Liver (tissue), 9 donors: ENCODE data around the gene DCUN1D1. TPM values are rescaled to one million over a fixed set of nuclear protein-coding genes. Genes with fewer than 3 reads are reported as not detected.

ENCODE experiments used
- DNase-seq: peaks from one replicate; pipeline ENCODE4 v3.0.0-alpha.2; 2017; ENCODE audit warnings: low spot score
- H3K27ac ChIP-seq, 2 donors: one replicate each; pipeline ENCODE4 v1.7.0; 2013; ENCODE audit warnings: inconsistent platforms in 2 of 2, low read length in 2 of 2, control low read depth in 1 of 2, low read depth in 1 of 2, mild to moderate bottlenecking in 1 of 2
- H3K27me3 ChIP-seq, 4 donors: one replicate each; pipeline versions ENCODE4 v1.6.1 to v1.7.0; 2013; ENCODE audit warnings: low read length in 3 of 4, inconsistent platforms in 1 of 4, mild to moderate bottlenecking in 1 of 4, moderate library complexity in 1 of 4; ENCODE audit not compliant: control insufficient read depth in 4 of 4, insufficient read depth in 4 of 4
- H3K36me3 ChIP-seq, 4 donors: one replicate each; pipeline versions ENCODE4 v1.6.1 to v1.7.0; 2013; ENCODE audit warnings: low read length in 3 of 4, mild to moderate bottlenecking in 3 of 4, low read depth in 1 of 4, moderate library complexity in 1 of 4; ENCODE audit not compliant: control insufficient read depth in 4 of 4, insufficient read depth in 3 of 4
- H3K4me1 ChIP-seq, 4 donors: one replicate each; pipeline versions ENCODE4 v1.6.1 to v1.7.0; 2013; ENCODE audit warnings: low read length in 3 of 4, mild to moderate bottlenecking in 3 of 4, moderate library complexity in 1 of 4; ENCODE audit not compliant: control insufficient read depth in 4 of 4, insufficient read depth in 4 of 4
- H3K4me3 ChIP-seq, 3 donors: one replicate each; pipeline versions ENCODE4 v1.6.1 to v1.7.0; 2013; ENCODE audit warnings: low read length in 3 of 3, control low read depth in 1 of 3, low read depth in 1 of 3, mild to moderate bottlenecking in 1 of 3
- H3K9ac ChIP-seq, 2 donors: one replicate each; pipeline ENCODE4 v1.7.0; 2013; ENCODE audit warnings: low read length in 2 of 2, mild to moderate bottlenecking in 2 of 2, moderate library complexity in 2 of 2, control low read depth in 1 of 2, low read depth in 1 of 2
- H3K9me3 ChIP-seq, 4 donors: one replicate each; pipeline versions ENCODE4 v1.6.1 to v1.7.0; 2013; ENCODE audit warnings: low read length in 3 of 4; ENCODE audit not compliant: control insufficient read depth in 4 of 4
- EGR1 ChIP-seq, 2 donors: IDR thresholded peaks; 2 replicates each; pipeline ENCODE4 v1.6.1; 2016 to 2018; ENCODE audit warnings: antibody characterized with exemption in 2 of 2, low read depth in 2 of 2
- FOXA1 ChIP-seq: IDR thresholded peaks from 2 replicates; pipeline ENCODE4 v1.6.1; 2016; ENCODE audit warnings: antibody characterized with exemption
- FOXA2 ChIP-seq: IDR thresholded peaks from 2 replicates; pipeline ENCODE4 v1.6.1; 2016; ENCODE audit warnings: antibody characterized with exemption
- GABPA ChIP-seq, 2 donors: IDR thresholded peaks in 1 of 2; conservative IDR thresholded peaks in 1 of 2; 2 replicates each; pipeline ENCODE4 v1.6.1; 2016; ENCODE audit warnings: antibody characterized with exemption in 2 of 2, mild to moderate bottlenecking in 1 of 2, moderate library complexity in 1 of 2
- HNF4A ChIP-seq, 2 donors: conservative IDR thresholded peaks; 2 replicates each; pipeline ENCODE4 v1.6.1; 2016; ENCODE audit warnings: antibody characterized with exemption in 2 of 2, mild to moderate bottlenecking in 2 of 2
- HNF4G ChIP-seq: IDR thresholded peaks from 2 replicates; pipeline ENCODE4 v1.6.1; 2016; ENCODE audit warnings: antibody characterized with exemption
- JUND ChIP-seq, 2 donors: IDR thresholded peaks; 2 replicates each; pipeline ENCODE4 v1.6.1; 2016; ENCODE audit warnings: antibody characterized with exemption in 2 of 2
- NR2F2 ChIP-seq: IDR thresholded peaks from 2 replicates; pipeline ENCODE4 v1.6.1; 2016; ENCODE audit warnings: antibody characterized with exemption
- RAD21 ChIP-seq, 2 donors: IDR thresholded peaks; 2 replicates each; pipeline ENCODE4 v1.6.1; 2016; ENCODE audit warnings: antibody characterized with exemption in 2 of 2, mild to moderate bottlenecking in 2 of 2
- RXRA ChIP-seq, 2 donors: IDR thresholded peaks; 2 replicates each; pipeline ENCODE4 v1.6.1; 2017 to 2018; ENCODE audit warnings: antibody characterized with exemption in 2 of 2, mild to moderate bottlenecking in 1 of 2
- SP1 ChIP-seq: IDR thresholded peaks from 2 replicates; pipeline ENCODE4 v1.6.1; 2018; ENCODE audit warnings: antibody characterized with exemption, mild to moderate bottlenecking
- TAF1 ChIP-seq: conservative IDR thresholded peaks from 2 replicates; pipeline ENCODE4 v1.6.1; 2016; ENCODE audit warnings: antibody characterized with exemption, mild to moderate bottlenecking
- YY1 ChIP-seq: IDR thresholded peaks from 2 replicates; pipeline ENCODE4 v1.6.1; 2016; ENCODE audit warnings: antibody characterized with exemption, mild to moderate bottlenecking
- WGBS: extraction: QIAGEN DNeasy Blood & Tissue Kit; methylation state at CpG from one replicate; pipeline ENCODE4 v1.1.7; 2013; 5-methylcytosine and 5-hydroxymethylcytosine counted together
- polyA plus RNA-seq, 2 donors: library from polyadenylated mRNA; stranded (reverse) in 1 of 2; unstranded in 1 of 2; fragments of 200-250 nt in 1 of 2; fragments of >200 nt in 1 of 2; fragmentation: Nextera tagmentation in 1 of 2; extraction: Ambion mirVana in 1 of 2; gene quantifications; one replicate each; pipeline versions ENCODE4 v1.2.1 to v1.2.3, GENCODE V29; 2013 to 2015
- total RNA-seq, 2 donors: library from RNA; depleted of rRNA; stranded (reverse); fragments of >200 nt; gene quantifications; one replicate each; pipeline ENCODE4 v1.2.3, GENCODE V29; 2014
- TF ChIP-seq, protein P1 (sequence below): IDR thresholded peaks from 2 replicates; pipeline ENCODE4 v1.6.1; 2016; ENCODE audit warnings: antibody characterized with exemption, mild to moderate bottlenecking
- TF ChIP-seq, protein P2 (sequence below): IDR thresholded peaks from 2 replicates; pipeline ENCODE4 v1.6.1; 2016; ENCODE audit warnings: antibody characterized with exemption
- TF ChIP-seq, protein P3 (sequence below): fragments of 150-350 bp; IDR thresholded peaks from 2 replicates; pipeline ENCODE4 v1.5.1; 2017; ENCODE audit warnings: improper control_type of control experiment, low read depth, low read length; ENCODE audit not compliant: missing input control
- TF ChIP-seq, protein P4 (sequence below): IDR thresholded peaks from 2 replicates; pipeline ENCODE4 v1.6.1; 2016; ENCODE audit warnings: antibody characterized with exemption
- donor health status: healthy.
- donor health status: healthy.
- donor health status: healthy.
- donor health status: healthy.
- donor health status: healthy.

The DCUN1D1 gene
- total and polyA plus RNA-seq, 4 donors, result 9.1 to 56.0 (median 23.5) TPM

DNA sequence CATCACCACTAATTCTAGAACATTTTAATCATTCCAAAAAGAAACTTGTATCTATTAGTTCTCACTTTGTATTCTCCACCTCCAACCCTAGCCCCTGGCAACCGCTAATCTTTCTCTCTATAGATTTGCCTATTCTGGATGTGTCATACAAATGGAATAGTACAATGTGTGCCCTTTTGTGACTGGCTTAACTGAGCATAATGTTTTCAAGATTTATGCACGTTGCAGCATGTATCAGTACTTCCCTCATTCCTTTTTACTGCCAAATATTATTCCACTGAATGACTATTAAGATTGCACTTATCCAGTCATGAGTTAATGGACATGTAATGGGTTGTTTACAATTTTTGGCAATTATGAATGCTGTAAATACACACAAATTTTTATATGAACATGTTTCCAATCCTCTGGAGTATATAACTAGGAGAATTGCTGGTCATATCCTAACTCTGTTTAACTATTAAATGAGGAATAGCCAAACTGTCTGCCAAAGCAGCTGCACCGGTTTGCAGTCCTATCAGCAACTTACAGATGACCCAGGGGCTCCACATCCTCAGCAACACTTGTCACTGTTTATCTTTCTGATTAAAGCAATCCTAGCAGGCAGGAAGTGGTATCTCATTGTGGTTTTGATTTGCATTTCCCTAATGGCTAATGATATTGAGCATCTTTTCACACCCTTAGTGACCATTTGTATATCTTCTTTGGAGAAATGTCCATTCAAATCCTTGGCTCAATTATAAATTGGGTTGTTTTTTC lies 42.9 kb downstream of the DCUN1D1 start:
- 79% methylated on average over 3 of the region's 3 CpGs for WGBS
- no peaks in the 10 kb centered on the region for H3K9me3 ChIP-seq
- no peaks in the 10 kb centered on the region for H3K27me3 ChIP-seq
- TF ChIP-seq HNF4G, result no peak
- TF ChIP-seq SP1, result no peak
- no peak for TF ChIP-seq NR2F2
- TF ChIP-seq TAF1, result no peak
- TF ChIP-seq, protein P1, sequence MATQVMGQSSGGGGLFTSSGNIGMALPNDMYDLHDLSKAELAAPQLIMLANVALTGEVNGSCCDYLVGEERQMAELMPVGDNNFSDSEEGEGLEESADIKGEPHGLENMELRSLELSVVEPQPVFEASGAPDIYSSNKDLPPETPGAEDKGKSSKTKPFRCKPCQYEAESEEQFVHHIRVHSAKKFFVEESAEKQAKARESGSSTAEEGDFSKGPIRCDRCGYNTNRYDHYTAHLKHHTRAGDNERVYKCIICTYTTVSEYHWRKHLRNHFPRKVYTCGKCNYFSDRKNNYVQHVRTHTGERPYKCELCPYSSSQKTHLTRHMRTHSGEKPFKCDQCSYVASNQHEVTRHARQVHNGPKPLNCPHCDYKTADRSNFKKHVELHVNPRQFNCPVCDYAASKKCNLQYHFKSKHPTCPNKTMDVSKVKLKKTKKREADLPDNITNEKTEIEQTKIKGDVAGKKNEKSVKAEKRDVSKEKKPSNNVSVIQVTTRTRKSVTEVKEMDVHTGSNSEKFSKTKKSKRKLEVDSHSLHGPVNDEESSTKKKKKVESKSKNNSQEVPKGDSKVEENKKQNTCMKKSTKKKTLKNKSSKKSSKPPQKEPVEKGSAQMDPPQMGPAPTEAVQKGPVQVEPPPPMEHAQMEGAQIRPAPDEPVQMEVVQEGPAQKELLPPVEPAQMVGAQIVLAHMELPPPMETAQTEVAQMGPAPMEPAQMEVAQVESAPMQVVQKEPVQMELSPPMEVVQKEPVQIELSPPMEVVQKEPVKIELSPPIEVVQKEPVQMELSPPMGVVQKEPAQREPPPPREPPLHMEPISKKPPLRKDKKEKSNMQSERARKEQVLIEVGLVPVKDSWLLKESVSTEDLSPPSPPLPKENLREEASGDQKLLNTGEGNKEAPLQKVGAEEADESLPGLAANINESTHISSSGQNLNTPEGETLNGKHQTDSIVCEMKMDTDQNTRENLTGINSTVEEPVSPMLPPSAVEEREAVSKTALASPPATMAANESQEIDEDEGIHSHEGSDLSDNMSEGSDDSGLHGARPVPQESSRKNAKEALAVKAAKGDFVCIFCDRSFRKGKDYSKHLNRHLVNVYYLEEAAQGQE, result no peak
- no peak for TF ChIP-seq GABPA (IDR thresholded peaks at IDR 0.05 in 1 of 2, conservative IDR thresholded peaks at IDR 0.05 in 1 of 2)
- TF ChIP-seq FOXA1, result no peak
- TF ChIP-seq, protein P2, sequence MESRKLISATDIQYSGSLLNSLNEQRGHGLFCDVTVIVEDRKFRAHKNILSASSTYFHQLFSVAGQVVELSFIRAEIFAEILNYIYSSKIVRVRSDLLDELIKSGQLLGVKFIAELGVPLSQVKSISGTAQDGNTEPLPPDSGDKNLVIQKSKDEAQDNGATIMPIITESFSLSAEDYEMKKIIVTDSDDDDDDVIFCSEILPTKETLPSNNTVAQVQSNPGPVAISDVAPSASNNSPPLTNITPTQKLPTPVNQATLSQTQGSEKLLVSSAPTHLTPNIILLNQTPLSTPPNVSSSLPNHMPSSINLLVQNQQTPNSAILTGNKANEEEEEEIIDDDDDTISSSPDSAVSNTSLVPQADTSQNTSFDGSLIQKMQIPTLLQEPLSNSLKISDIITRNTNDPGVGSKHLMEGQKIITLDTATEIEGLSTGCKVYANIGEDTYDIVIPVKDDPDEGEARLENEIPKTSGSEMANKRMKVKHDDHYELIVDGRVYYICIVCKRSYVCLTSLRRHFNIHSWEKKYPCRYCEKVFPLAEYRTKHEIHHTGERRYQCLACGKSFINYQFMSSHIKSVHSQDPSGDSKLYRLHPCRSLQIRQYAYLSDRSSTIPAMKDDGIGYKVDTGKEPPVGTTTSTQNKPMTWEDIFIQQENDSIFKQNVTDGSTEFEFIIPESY, result no peak
- no peak for TF ChIP-seq EGR1 (IDR thresholded peaks at IDR 0.05; ENCODE audit: low read depth in 2 of 2)
- TF ChIP-seq FOXA2, result no peak
- TF ChIP-seq RAD21 (IDR thresholded peaks at IDR 0.05), result no peak
- TF ChIP-seq, protein P3, sequence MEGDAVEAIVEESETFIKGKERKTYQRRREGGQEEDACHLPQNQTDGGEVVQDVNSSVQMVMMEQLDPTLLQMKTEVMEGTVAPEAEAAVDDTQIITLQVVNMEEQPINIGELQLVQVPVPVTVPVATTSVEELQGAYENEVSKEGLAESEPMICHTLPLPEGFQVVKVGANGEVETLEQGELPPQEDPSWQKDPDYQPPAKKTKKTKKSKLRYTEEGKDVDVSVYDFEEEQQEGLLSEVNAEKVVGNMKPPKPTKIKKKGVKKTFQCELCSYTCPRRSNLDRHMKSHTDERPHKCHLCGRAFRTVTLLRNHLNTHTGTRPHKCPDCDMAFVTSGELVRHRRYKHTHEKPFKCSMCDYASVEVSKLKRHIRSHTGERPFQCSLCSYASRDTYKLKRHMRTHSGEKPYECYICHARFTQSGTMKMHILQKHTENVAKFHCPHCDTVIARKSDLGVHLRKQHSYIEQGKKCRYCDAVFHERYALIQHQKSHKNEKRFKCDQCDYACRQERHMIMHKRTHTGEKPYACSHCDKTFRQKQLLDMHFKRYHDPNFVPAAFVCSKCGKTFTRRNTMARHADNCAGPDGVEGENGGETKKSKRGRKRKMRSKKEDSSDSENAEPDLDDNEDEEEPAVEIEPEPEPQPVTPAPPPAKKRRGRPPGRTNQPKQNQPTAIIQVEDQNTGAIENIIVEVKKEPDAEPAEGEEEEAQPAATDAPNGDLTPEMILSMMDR, result no peak
- TF ChIP-seq YY1, result no peak
- no peak for TF ChIP-seq HNF4A (conservative IDR thresholded peaks at IDR 0.05)
- TF ChIP-seq, protein P4, sequence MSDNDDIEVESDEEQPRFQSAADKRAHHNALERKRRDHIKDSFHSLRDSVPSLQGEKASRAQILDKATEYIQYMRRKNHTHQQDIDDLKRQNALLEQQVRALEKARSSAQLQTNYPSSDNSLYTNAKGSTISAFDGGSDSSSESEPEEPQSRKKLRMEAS, result no peak
- TF ChIP-seq RXRA (IDR thresholded peaks at IDR 0.05), result no peak
- TF ChIP-seq JUND (IDR thresholded peaks at IDR 0.05), result no peak
- no peak overlapping the region for H3K4me3 ChIP-seq
- H3K36me3 ChIP-seq, result no peaks in the 10 kb centered on the region
- H3K27ac ChIP-seq, result no peak overlapping the region
- no peak for DNase-seq
- no peaks in the 10 kb centered on the region for H3K4me1 ChIP-seq
- H3K9ac ChIP-seq, result no peak overlapping the region
